Mucosa of rectum (tissue), 2 donors: Measurements from ENCODE around the gene ZMAT2.

Experiments
- H3K27ac ChIP-seq, 2 donors: one replicate each; pipeline ENCODE4 v1.7.0; 2013; ENCODE audit warnings: inconsistent platforms in 2 of 2, low read depth in 2 of 2, low read length in 2 of 2
- H3K27me3 ChIP-seq, 2 donors: one replicate each; pipeline ENCODE4 v1.7.0; 2013; ENCODE audit warnings: low read length in 2 of 2; ENCODE audit not compliant: control insufficient read depth in 2 of 2, insufficient read depth in 2 of 2
- H3K36me3 ChIP-seq, 2 donors: one replicate each; pipeline ENCODE4 v1.7.0; 2013; ENCODE audit warnings: low read length in 2 of 2; ENCODE audit not compliant: control insufficient read depth in 2 of 2, insufficient read depth in 2 of 2
- H3K4me1 ChIP-seq, 2 donors: one replicate each; pipeline ENCODE4 v1.7.0; 2013; ENCODE audit warnings: low read length in 2 of 2, mild to moderate bottlenecking in 1 of 2; ENCODE audit not compliant: control insufficient read depth in 2 of 2, insufficient read depth in 2 of 2
- H3K4me3 ChIP-seq, 2 donors: one replicate each; pipeline ENCODE4 v1.7.0; 2013; ENCODE audit warnings: low read length in 2 of 2
- H3K9ac ChIP-seq, 2 donors: one replicate each; pipeline ENCODE4 v1.7.0; 2013; ENCODE audit warnings: low read length in 2 of 2, low read depth in 1 of 2, mild to moderate bottlenecking in 1 of 2
- H3K9me3 ChIP-seq, 2 donors: one replicate each; pipeline ENCODE4 v1.7.0; 2013; ENCODE audit warnings: low read length in 2 of 2; ENCODE audit not compliant: control insufficient read depth in 2 of 2
- donor health status: healthy.
- donor health status: Normal muscosa, but diverticular disease.

The ZMAT2 gene

GRCh38 chr5:140673187-140673976, 26.9 kb upstream of the ZMAT2 start, which contains the start of gene DND1:
TSS of gene DND1 (minus strand) at chr5:140673576. CDS start at chr5:140673542, 34 bp downstream.
- no peaks in the 10 kb centered on the region for H3K9me3 ChIP-seq
- H3K36me3 ChIP-seq, result peaks cover 63 to 72% of the 10 kb centered on the region in 2 donors
- peak within 1 kb of the TSS in 1 of 2 donors; percentile 25 for H3K27ac ChIP-seq
- H3K4me1 ChIP-seq, result peaks cover 0 to 9% of the 10 kb centered on the region in 2 donors
- H3K9ac ChIP-seq, result no peak within 1 kb of the TSS
- H3K27me3 ChIP-seq, result no peaks in the 10 kb centered on the region
- H3K4me3 ChIP-seq, result no peak within 1 kb of the TSS

GRCh38 chr5:140674211-140674610, 26.0 kb upstream of the ZMAT2 start:
- Histone ChIP-seq H3K9ac (no peak overlapping the region), H3K4me1 (peaks cover 0 to 9% of the 10 kb centered on the region in 2 donors), H3K27ac (no peak overlapping the region), H3K36me3 (peaks cover 58 to 69% of the 10 kb centered on the region in 2 donors), H3K27me3 (no peaks in the 10 kb centered on the region), H3K4me3 (no peak overlapping the region), H3K9me3 (no peaks in the 10 kb centered on the region)

GRCh38 chr5:140674629-140675028, 25.6 kb upstream of the ZMAT2 start:
- Histone ChIP-seq H3K36me3 (peaks cover 57 to 69% of the 10 kb centered on the region in 2 donors), H3K9me3 (no peaks in the 10 kb centered on the region), H3K27ac (no peak overlapping the region)

GRCh38 chr5:140677947-140678346, 22.3 kb upstream of the ZMAT2 start:
- H3K9ac ChIP-seq, result no peak overlapping the region
- H3K4me3 ChIP-seq, result no peak overlapping the region
- H3K4me1 ChIP-seq, result peaks cover 0 to 4% of the 10 kb centered on the region in 2 donors
- H3K27me3 ChIP-seq, result no peaks in the 10 kb centered on the region
- H3K36me3 ChIP-seq, result peaks cover 53 to 68% of the 10 kb centered on the region in 2 donors
- H3K9me3 ChIP-seq, result no peaks in the 10 kb centered on the region
- H3K27ac ChIP-seq, result no peak overlapping the region

More at GRCh38 chr5:140674629-140675028, 25.6 kb upstream of the ZMAT2 start:
- Histone ChIP-seq H3K4me1 (peaks cover 0 to 9% of the 10 kb centered on the region in 2 donors), H3K9ac (no peak overlapping the region), H3K4me3 (no peak overlapping the region), H3K27me3 (no peaks in the 10 kb centered on the region)

GRCh38 chr5:140678993-140679392, 21.3 kb upstream of the ZMAT2 start:
- no peak overlapping the region for H3K9ac ChIP-seq
- no peak overlapping the region for H3K4me3 ChIP-seq
- H3K4me1 ChIP-seq, result peaks cover 0 to 4% of the 10 kb centered on the region in 2 donors
- peaks cover 48 to 62% of the 10 kb centered on the region in 2 donors for H3K36me3 ChIP-seq
- H3K27me3 ChIP-seq, result no peaks in the 10 kb centered on the region
- no peaks in the 10 kb centered on the region for H3K9me3 ChIP-seq
- no peak overlapping the region for H3K27ac ChIP-seq

- Histone ChIP-seq H3K36me3 (peaks cover 23 to 26% of the 10 kb centered on the region in 2 donors), H3K27me3 (no peaks in the 10 kb centered on the region), H3K4me3 (peak overlapping the region; percentile 93 to 94), H3K4me1 (peaks cover 10 to 11% of the 10 kb centered on the region in 2 donors), H3K27ac (peak overlapping the region in 1 of 2 donors; percentile 87), H3K9me3 (no peaks in the 10 kb centered on the region), H3K9ac (peak overlapping the region; percentile 80 to 89)
These were observed 9.8 kb upstream of the ZMAT2 start for GRCh38 chr5:140690376-140690932.

- Histone ChIP-seq H3K9me3 (no peaks in the 10 kb centered on the region), H3K27me3 (no peaks in the 10 kb centered on the region), H3K36me3 (peaks cover 31% of the 10 kb centered on the region in 2 donors), H3K4me1 (peaks cover 10 to 11% of the 10 kb centered on the region in 2 donors), H3K4me3 (peak within 1 kb of the TSS; percentile 93 to 94), H3K9ac (peak within 1 kb of the TSS; percentile 80 to 92), H3K27ac (peak within 1 kb of the TSS; percentile 87 to 92)
These were observed 9.0 kb upstream of the ZMAT2 start, which contains the start of the genes HARS1 and HARS2 for GRCh38 chr5:140690941-140691924. TSS of gene HARS1 (minus strand) at chr5:140691370. CDS start at chr5:140691304, 66 bp downstream. TSS of gene HARS2 (plus strand) at chr5:140691455. CDS start at chr5:140691649, 194 bp downstream.

- Histone ChIP-seq H3K36me3 (peaks cover 57 to 58% of the 10 kb centered on the region in 2 donors), H3K9ac (no peak overlapping the region), H3K9me3 (no peaks in the 10 kb centered on the region), H3K4me3 (no peak overlapping the region), H3K27me3 (no peaks in the 10 kb centered on the region), H3K27ac (no peak overlapping the region), H3K4me1 (peaks cover 10 to 11% of the 10 kb centered on the region in 2 donors)
These were observed 6.0 kb upstream of the ZMAT2 start for GRCh38 chr5:140694276-140694675.

GRCh38 chr5:140696891-140697492, 3.3 kb upstream of the ZMAT2 start:
- Histone ChIP-seq H3K27ac (no peak overlapping the region), H3K36me3 (peaks cover 61 to 65% of the 10 kb centered on the region in 2 donors)

More at GRCh38 chr5:140696891-140697492, 3.3 kb upstream of the ZMAT2 start:
- Histone ChIP-seq H3K9me3 (no peaks in the 10 kb centered on the region), H3K9ac (no peak overlapping the region), H3K27me3 (no peaks in the 10 kb centered on the region), H3K4me3 (no peak overlapping the region), H3K4me1 (peaks cover 15 to 18% of the 10 kb centered on the region in 2 donors)
